ENCODE results near the gene SNED1.

SNED1 gene

DNA sequence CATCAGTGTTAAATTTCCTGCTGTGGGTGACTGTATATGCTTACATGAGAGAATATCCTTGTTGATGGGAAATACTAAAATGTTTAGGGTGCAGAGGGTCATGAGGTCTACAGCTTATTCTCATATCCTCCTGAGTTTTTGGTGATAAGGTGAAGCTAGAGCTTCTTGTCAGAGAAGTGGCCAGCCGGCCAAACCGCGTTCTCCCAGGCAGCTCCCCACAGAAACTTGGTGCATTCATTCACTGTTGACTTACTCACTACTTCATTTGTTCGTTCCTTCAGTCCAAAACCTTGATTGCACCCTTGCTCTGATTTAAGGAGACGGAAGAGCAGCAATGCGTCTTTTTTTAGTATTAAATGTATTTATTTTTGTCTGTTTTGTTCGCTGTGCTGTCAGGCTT, 8.7 kb downstream of the SNED1 start:
- Histone ChIP-seq H3K36me3 (ENCODE audit: insufficient read depth, low read depth, low read length) (no peaks in the 10 kb centered on the region), H3K27me3 (ENCODE audit: insufficient read depth, low read length) (no peaks in the 10 kb centered on the region; the same call in 1 of the 2 replicates), H3K27ac (ENCODE audit: low read length) (no peak overlapping the region), H3K4me1 (ENCODE audit: insufficient read depth, low read length) (peaks cover 15% of the 10 kb centered on the region), H3K9ac (ENCODE audit: low read depth, low read length) (no peak overlapping the region), H3K9me3 (ENCODE audit: insufficient read depth, low read depth, low read length) (peaks cover 27% of the 10 kb centered on the region), H3K4me3 (ENCODE audit: low read length) (no peak overlapping the region)

DNA sequence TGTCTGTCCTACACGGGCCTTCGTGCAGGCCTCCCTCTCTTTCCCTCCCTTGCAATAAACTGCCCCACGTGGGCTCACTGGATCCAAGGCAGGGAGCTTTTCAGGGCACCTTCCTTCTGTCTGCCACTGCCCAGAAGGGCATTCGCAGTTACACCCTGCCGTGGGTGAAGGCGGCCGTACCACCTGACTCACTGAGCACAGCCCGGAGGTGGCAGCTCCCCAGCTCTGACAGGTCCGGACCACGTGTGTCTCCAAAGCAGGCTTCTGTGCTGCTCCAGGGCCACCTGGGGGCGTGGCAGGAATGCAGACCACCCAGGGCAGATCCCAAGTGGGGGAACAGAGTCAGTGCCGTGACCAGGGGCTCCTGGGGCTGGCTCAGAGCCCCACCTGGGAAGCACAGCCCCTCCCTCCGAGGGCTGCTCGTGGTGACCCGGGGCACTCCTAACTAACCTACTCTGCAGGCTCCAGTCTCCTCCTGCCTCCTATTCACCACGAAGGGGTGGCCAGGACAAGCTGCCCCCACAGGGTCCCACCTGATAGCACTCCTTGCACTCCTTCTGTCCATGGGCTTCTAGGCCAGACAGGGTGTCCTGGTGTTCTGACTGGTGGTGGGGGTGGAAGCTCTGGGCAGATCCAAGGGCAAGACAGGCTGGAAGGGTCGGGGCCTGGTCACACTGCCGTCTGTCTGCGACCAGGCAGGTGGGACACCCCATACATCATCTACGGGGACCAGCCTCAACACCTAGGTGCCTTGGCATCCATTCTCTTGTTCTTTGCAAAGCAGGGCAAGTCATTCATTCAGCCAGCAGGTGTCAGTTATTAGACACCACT, 9.7 kb downstream of the SNED1 start:
- H3K27me3 ChIP-seq (ENCODE audit: insufficient read depth, low read length), result no peaks in the 10 kb centered on the region; the same call in 1 of the 2 replicates
- no peaks in the 10 kb centered on the region for H3K36me3 ChIP-seq (ENCODE audit: insufficient read depth, low read depth, low read length)
- H3K9ac ChIP-seq (ENCODE audit: low read depth, low read length), result no peak overlapping the region
- H3K27ac ChIP-seq (ENCODE audit: low read length), result no peak overlapping the region
- H3K4me1 ChIP-seq (ENCODE audit: insufficient read depth, low read length), result peaks cover 15% of the 10 kb centered on the region
- H3K9me3 ChIP-seq (ENCODE audit: insufficient read depth, low read depth, low read length), result peaks cover 27% of the 10 kb centered on the region
- no peak overlapping the region for H3K4me3 ChIP-seq (ENCODE audit: low read length)

- no peak overlapping the region for H3K4me3 ChIP-seq (ENCODE audit: low read length)
- peaks cover 15% of the 10 kb centered on the region for H3K4me1 ChIP-seq (ENCODE audit: insufficient read depth, low read length)
- no peaks in the 10 kb centered on the region; the same call in 1 of the 2 replicates for H3K27me3 ChIP-seq (ENCODE audit: insufficient read depth, low read length)
- peaks cover 22% of the 10 kb centered on the region for H3K9me3 ChIP-seq (ENCODE audit: insufficient read depth, low read depth, low read length)
- H3K36me3 ChIP-seq (ENCODE audit: insufficient read depth, low read depth, low read length), result no peaks in the 10 kb centered on the region
- H3K9ac ChIP-seq (ENCODE audit: low read depth, low read length), result no peak overlapping the region
- H3K27ac ChIP-seq (ENCODE audit: low read length), result no peak overlapping the region
Measured at GRCh38 chr2:241008711-241009121, 10.3 kb downstream of the SNED1 start.

- Histone ChIP-seq H3K4me1 (ENCODE audit: insufficient read depth, low read length) (peaks cover 15% of the 10 kb centered on the region), H3K27ac (ENCODE audit: low read length) (no peak overlapping the region)
Measured at GRCh38 chr2:241009191-241009590, 10.8 kb downstream of the SNED1 start.

DNA sequence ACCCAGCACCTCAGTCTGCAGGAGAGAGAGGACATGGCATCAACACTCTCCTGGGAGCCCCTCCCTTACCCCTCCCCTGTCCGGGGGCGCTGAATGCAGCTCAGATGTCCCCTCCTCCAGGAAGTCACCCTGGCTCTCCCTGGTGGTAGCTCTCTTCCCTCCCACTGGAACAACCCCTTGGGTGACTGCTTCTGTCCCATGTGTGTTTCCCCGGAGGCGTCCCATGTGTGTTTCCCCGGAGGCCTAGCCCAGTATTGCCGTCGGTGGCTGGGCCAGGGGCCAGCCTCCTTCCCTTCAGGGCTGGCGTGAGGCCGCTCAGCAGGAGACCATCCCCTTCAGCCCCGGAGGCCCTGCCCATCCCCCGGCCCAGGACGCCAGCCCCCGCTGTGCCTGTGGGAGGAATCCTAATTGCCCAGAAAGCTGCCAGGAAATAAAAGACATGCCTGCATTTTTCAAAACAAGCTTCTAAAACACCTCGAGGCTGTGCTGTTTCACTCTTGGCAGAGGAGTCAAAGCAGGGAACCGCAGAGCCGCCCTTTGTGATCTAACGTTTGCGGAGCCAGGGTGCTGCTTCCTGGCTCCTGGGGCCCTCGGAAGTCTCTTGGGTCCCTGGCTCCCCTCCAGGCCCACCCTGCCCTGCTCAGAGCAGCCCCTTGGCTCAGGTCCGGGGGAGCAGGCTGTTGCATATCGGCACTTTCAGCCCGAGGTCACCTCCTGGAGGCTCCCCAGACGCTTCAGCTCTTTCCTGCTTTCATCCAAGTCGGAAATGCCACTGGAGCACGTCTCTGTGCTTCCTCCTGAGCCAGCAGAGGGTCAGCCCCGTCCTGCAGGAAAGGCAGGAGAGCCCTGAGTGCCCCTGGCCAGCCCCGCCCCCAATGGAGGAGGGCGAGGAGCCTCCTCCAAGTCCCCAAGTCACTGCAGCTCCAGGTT, 11.4 kb downstream of the SNED1 start:
- Histone ChIP-seq H3K9me3 (ENCODE audit: insufficient read depth, low read depth, low read length) (peaks cover 13% of the 10 kb centered on the region; the same call in 1 of the 2 replicates), H3K36me3 (ENCODE audit: insufficient read depth, low read depth, low read length) (no peaks in the 10 kb centered on the region), H3K4me3 (ENCODE audit: low read length) (peak overlapping the region; percentile 35; the same call in 1 of the 2 replicates), H3K4me1 (ENCODE audit: insufficient read depth, low read length) (peaks cover 15% of the 10 kb centered on the region), H3K9ac (ENCODE audit: low read depth, low read length) (peak overlapping the region; percentile 19; the same call in 1 of the 2 replicates), H3K27ac (ENCODE audit: low read length) (no peak overlapping the region), H3K27me3 (ENCODE audit: insufficient read depth, low read length) (no peaks in the 10 kb centered on the region; the same call in 1 of the 2 replicates)

More at GRCh38 chr2:241009191-241009590, 10.8 kb downstream of the SNED1 start:
- H3K9ac ChIP-seq (ENCODE audit: low read depth, low read length), result no peak overlapping the region
- no peaks in the 10 kb centered on the region for H3K36me3 ChIP-seq (ENCODE audit: insufficient read depth, low read depth, low read length)
- 0 out of 2 replicates have a peak overlapping the region, but pooled peaks have one; percentile 35 for H3K4me3 ChIP-seq (ENCODE audit: low read length)
- H3K27me3 ChIP-seq (ENCODE audit: insufficient read depth, low read length), result no peaks in the 10 kb centered on the region; the same call in 1 of the 2 replicates
- H3K9me3 ChIP-seq (ENCODE audit: insufficient read depth, low read depth, low read length), result peaks cover 17% of the 10 kb centered on the region

- Histone ChIP-seq H3K36me3 (ENCODE audit: insufficient read depth, low read depth, low read length) (no peaks in the 10 kb centered on the region), H3K4me1 (ENCODE audit: insufficient read depth, low read length) (peaks cover 15% of the 10 kb centered on the region), H3K27ac (ENCODE audit: low read length) (no peak overlapping the region), H3K9ac (ENCODE audit: low read depth, low read length) (peak overlapping the region; percentile 19; the same call in 1 of the 2 replicates), H3K27me3 (ENCODE audit: insufficient read depth, low read length) (no peaks in the 10 kb centered on the region; the same call in 1 of the 2 replicates), H3K4me3 (ENCODE audit: low read length) (no peak overlapping the region), H3K9me3 (ENCODE audit: insufficient read depth, low read depth, low read length) (peaks cover 8% of the 10 kb centered on the region; the same call in 1 of the 2 replicates)
Measured at GRCh38 chr2:241010531-241011295, 12.3 kb downstream of the SNED1 start.

- Histone ChIP-seq H3K27ac (ENCODE audit: low read length) (no peak overlapping the region), H3K27me3 (ENCODE audit: insufficient read depth, low read length) (no peaks in the 10 kb centered on the region; the same call in 1 of the 2 replicates), H3K9me3 (ENCODE audit: insufficient read depth, low read depth, low read length) (peaks cover 3% of the 10 kb centered on the region; the same call in 1 of the 2 replicates), H3K9ac (ENCODE audit: low read depth, low read length) (no peak overlapping the region), H3K4me1 (ENCODE audit: insufficient read depth, low read length) (peaks cover 15% of the 10 kb centered on the region), H3K4me3 (ENCODE audit: low read length) (no peak overlapping the region), H3K36me3 (ENCODE audit: insufficient read depth, low read depth, low read length) (no peaks in the 10 kb centered on the region)
Measured at GRCh38 chr2:241011296-241011600, 12.8 kb downstream of the SNED1 start.

GRCh38 chr2:241011751-241012510, 13.5 kb downstream of the SNED1 start:
- no peaks in the 10 kb centered on the region for H3K36me3 ChIP-seq (ENCODE audit: insufficient read depth, low read depth, low read length)
- H3K4me1 ChIP-seq (ENCODE audit: insufficient read depth, low read length), result peaks cover 15% of the 10 kb centered on the region
- H3K9me3 ChIP-seq (ENCODE audit: insufficient read depth, low read depth, low read length), result no peaks in the 10 kb centered on the region
- no peak overlapping the region for H3K4me3 ChIP-seq (ENCODE audit: low read length)
- no peak overlapping the region for H3K27ac ChIP-seq (ENCODE audit: low read length)
- no peaks in the 10 kb centered on the region; the same call in 1 of the 2 replicates for H3K27me3 ChIP-seq (ENCODE audit: insufficient read depth, low read length)
- H3K9ac ChIP-seq (ENCODE audit: low read depth, low read length), result no peak overlapping the region

DNA sequence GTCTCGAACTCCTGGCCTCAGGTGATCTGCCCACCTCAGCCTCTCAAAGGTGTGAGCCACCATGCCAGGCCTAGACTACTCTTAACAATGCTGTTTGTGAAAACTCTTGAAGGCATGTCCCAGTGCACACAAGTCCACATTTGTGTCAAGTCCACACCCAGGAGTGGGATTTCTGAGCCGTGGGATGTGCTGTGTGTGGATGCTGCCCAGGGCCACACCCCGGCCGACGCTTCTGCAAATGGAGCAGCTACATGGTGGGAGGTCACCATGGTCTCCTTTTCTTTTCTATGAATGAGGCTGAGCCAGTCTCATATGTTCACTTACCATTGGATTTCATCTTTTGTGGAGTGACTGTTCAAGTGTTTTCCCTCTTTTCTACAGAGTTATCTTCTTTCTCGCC, 15.8 kb downstream of the SNED1 start:
- H3K4me1 ChIP-seq (ENCODE audit: insufficient read depth, low read length), result peaks cover 13% of the 10 kb centered on the region
- H3K4me3 ChIP-seq (ENCODE audit: low read length), result no peak overlapping the region
- H3K27ac ChIP-seq (ENCODE audit: low read length), result no peak overlapping the region
- H3K36me3 ChIP-seq (ENCODE audit: insufficient read depth, low read depth, low read length), result no peaks in the 10 kb centered on the region
- H3K9me3 ChIP-seq (ENCODE audit: insufficient read depth, low read depth, low read length), result no peaks in the 10 kb centered on the region
- no peaks in the 10 kb centered on the region; the same call in 1 of the 2 replicates for H3K27me3 ChIP-seq (ENCODE audit: insufficient read depth, low read length)
- no peak overlapping the region for H3K9ac ChIP-seq (ENCODE audit: low read depth, low read length)

- H3K4me3 ChIP-seq (ENCODE audit: low read length), result no peak overlapping the region
- H3K27ac ChIP-seq (ENCODE audit: low read length), result no peak overlapping the region
- H3K9ac ChIP-seq (ENCODE audit: low read depth, low read length), result no peak overlapping the region
- peaks cover 8% of the 10 kb centered on the region for H3K4me1 ChIP-seq (ENCODE audit: insufficient read depth, low read length)
- no peaks in the 10 kb centered on the region for H3K36me3 ChIP-seq (ENCODE audit: insufficient read depth, low read depth, low read length)
- H3K9me3 ChIP-seq (ENCODE audit: insufficient read depth, low read depth, low read length), result no peaks in the 10 kb centered on the region
- no peaks in the 10 kb centered on the region for H3K27me3 ChIP-seq (ENCODE audit: insufficient read depth, low read length)
Measured at GRCh38 chr2:241014764-241015163, 16.3 kb downstream of the SNED1 start.
